DMS53 treated with DMSO at 0.1 percent for 48 hours (cell line): ENCODE measurements around the gene EPAS1.
"Not testable (repeated sequence)": the region's sequence is repeated elsewhere in the genome, so short reads cannot be mapped to it uniquely, and the experiment has no call there.

Source experiments
- DNase-seq: peaks from one replicate; lab custom pipeline; 2025; ENCODE audit not compliant: unreplicated experiment; lab: John Stamatoyannopoulos, UW

The EPAS1 gene

DNA sequence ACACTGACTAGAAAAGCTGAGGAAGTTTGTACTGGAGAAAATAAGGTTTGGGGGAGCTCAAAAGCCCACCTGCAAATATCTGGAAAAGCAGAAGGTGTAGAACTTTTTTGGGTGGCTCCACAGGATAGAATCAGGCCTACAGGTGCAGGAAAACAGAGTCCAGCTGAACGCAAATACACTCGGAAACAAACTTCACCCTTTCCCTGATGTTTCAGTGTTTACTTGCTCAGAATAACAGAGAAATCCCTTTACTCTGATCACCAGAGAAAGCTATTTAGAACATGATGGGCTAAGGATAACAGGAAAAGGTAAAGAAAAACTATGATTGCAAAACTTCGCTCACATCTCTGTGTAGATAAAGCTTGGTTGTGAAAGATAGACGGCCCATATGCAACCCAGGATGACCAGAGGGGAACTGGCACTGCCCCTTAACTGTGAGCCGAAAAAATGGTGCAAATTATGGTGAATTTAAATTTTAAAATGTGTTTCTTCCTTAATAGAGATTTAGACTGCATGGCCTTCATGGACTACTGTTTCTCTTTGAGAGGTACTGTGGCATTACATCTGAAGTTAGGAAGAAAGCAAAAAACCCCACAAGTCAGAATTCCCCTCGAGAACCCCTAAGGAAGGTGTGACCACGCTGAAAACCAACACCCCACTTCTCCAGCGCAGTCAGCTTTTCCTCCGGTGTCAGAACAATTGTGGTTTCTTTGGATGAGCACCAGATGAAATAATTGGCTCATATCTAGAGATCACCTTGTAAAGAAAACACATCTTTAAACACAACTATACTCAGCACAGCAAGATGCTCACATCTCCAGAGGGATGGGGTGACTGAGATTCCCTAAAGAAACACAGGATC, 97.7 kb downstream of the EPAS1 start:
- DNase-seq: no peak

GRCh38 chr2:46395730-46396129, 98.5 kb downstream of the EPAS1 start:
- DNase-seq: not testable (repeated sequence)

DNA sequence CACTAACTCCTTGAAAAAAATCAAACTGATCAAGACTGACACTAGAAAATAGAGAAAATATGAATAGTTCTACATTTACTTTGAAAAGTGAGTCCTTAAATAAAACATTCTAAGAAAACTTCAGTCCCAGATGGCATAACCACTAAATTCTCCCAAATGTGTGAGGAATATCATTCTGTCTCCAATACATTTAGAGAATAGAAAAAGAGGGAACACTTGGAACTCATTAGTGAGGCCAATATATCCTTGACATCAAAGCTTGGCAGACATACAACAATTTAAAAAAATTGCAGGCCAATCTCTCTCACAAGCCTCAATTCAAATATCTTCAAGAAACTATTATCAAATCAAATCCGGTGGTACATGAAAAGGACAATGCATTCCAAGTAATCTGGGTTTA, 102.8 kb downstream of the EPAS1 start:
- DNase-seq: no peak

DNA sequence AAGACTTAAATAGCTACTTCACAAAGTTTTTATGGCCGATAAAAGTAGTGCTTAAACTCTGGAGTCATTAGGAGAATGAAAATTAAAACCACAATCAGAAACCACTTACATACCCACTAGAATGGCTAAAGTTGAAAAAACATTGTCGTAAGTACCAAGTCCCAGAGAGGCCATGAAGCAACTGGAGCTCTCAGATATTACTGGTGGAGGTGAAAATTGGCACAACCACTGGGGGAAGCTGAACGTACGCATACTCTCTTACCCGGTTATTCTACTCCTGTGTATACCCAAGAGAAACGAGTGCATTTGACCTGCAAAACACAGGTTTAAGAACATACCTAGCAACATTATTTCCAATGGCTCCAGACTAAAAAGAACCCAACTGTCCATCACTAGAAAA, 105.7 kb downstream of the EPAS1 start:
- no peak for DNase-seq

- DNase-seq: no peak
These were observed 107.1 kb downstream of the EPAS1 start for GRCh38 chr2:46404181-46404759.

- DNase-seq: no peak
These were observed 110.7 kb downstream of the EPAS1 start for GRCh38 chr2:46407852-46408455.

DNA sequence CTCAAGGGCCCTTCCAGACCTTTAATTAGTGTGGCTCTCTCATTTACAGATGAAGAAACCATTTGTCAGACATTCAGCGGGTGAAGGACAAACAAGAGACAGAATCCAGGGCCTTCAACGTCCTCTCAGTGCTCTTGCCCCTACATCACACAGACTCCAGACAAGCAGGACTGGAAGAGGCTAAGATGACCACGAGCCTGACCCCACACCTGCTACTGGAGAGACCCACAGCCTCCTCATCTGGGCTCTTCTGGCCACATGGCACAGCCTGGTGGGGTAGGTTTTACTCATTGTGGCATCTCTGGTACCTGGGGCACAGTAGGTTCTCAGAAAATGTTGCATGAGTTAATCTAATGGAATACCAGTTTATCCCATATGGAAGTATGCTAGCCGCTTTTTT, 112.5 kb downstream of the EPAS1 start:
- no peak for DNase-seq

- no peak for DNase-seq
These were observed 113.4 kb downstream of the EPAS1 start for GRCh38 chr2:46410273-46411244.

GRCh38 chr2:46411245-46411641, 114.0 kb downstream of the EPAS1 start:
- DNase-seq: no peak

- peak; percentile 26 for DNase-seq
These were observed 114.8 kb downstream of the EPAS1 start for GRCh38 chr2:46411985-46412384.

DNA sequence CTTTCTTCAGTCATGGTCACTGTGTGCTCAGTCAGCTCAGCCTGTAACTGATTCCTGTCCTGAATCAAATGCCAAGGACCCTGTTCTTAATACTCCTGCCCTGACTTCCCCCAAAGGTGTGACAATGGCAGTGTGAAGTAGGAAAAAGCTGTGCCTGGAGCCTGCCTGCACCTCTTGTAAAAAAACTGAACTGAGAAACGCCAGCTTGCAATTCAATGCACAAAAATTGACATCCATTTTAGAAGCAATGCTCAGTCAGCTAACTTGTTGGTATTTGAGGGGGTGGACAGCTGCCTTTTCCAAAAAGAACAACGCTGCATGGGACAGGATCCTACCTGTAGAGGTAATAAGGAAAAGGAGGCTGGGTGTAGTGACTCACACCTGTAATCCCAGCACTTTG, 115.9 kb downstream of the EPAS1 start:
- no peak for DNase-seq

DNA sequence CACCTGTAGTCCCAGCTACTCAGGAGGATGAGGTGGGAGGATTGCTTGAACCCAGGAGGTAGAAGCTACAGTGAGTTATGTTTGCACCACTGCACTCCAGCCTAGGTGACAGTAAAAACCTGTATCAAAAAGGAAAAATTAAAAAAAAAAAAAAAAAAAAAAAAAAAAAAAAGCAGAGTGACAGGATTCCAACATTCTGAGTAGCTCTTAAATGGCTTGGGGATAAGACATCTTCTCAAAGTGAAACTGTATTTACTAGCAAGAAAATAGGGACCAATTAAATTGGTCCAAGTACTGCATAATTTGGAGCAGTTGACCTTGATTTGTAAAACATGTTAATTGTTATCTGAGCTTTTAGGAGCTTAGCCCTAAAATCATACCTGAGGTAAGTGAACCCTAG, 116.4 kb downstream of the EPAS1 start:
- no peak for DNase-seq

DNA sequence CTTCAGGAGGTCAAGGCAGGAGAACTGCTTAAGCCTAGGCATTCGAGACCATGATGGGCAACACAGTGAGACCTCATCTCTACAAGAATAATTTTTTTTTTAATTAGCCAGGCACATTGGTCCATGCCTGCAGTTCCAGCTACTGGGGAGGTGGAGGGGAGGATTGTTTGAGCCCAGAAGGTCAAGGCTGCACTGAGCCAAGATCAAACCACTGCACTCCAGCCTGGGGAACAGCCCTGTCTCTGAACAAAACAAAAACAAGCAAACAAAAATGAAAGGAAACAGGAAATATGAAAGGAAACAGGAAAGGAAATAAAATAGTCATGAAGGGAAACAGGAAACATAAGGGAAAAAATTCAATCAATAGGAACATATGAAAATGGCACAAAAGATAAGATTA, 117.5 kb downstream of the EPAS1 start:
- no peak for DNase-seq

DNA sequence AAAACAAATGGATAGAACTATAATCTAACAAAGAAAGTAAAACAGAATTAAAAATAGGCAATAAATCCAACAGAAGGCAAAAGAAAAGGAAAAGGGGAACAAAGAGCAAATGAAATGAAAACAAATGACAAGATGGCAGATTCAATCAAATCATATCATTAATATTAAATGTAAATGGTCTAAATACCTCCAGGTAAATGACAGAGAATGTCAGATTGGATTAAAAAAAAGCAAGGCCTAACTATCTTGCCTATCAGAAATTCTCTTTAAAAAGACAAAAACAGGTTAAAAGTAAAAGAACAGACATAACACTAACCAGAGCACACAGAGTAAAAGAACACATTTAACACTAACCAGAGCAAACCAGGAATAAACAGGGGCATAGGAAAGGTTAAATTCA, 119.1 kb downstream of the EPAS1 start:
- no peak for DNase-seq

DNA sequence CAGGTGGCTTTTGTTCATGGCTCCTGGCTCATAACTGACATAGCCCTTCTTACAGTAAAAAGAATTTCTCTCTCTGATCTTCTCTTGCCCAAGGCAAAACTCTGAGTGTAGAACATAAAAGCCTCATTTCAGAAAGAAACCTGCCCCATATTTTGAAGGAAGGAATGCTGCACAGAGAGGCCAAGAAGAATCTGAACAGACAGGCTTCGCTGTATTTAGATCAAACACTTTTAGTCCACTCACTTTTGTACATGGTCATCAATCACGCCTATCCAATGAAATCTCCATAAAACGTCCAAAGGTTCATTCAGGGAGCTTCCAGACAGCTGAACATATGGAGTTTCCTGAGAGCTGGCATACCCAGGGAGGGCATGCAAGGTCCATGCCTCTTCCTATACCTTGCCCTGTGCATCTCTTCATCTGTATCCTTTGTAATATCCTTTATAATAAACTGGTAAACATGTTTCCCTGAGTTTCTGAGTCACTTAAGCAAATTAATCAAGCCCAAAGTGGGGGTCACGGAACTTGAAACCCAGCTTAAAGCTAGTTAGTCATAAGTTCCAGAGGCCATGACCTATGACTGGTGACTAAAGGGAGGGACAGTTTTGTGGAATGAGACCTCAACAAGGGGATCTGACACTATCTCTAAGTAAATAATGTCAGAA, 119.7 kb downstream of the EPAS1 start:
- no peak for DNase-seq

GRCh38 chr2:46420945-46421344, 123.7 kb downstream of the EPAS1 start:
- no peak for DNase-seq

GRCh38 chr2:46421361-46421760, 124.2 kb downstream of the EPAS1 start:
- DNase-seq: no peak

GRCh38 chr2:46422717-46423394, 125.6 kb downstream of the EPAS1 start:
- no peak for DNase-seq

DNA sequence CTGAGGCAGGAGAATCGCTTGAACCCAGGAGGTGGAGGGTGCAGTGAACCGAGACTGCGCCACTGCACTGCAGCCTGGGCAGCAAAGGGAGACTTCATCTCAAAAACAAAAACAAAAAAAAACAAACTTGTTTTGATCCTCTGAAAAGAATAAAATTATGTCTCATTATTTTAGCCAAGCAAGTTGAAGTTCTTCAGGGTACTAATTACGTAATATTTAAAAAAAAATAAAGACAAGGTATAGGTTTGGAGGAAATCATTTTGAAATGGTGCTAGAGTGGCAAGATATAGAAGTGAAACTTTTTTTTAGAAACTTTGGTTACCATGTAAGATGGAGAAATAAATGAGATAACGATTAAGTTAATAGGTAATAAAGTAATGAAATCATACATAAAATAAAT, 127.7 kb downstream of the EPAS1 start:
- no peak for DNase-seq

DNA sequence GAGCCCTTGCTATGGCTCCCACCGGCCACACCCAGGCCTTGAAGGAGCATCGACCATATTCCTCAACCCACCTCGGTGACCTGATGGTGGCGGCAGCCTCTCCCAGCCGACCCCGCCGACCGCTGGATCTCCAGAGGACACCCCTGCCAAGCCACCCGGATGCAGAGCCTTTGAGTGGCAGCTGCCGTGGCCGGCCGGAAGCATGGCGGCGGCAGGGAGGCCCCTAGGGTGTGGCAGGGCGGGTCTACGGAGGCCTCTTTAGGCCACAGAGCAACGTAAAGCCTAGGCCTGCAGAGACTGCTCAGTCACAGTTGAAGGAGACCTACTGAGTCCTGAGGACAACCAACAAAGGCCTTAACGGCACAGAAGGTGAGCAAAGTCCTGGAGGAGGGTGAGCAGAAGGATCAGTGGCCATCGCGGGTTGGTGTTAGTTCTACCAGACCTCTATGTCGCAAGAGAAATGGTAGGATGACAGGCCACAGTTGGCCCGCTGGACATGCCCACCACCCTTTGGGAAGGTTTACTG, 131.8 kb downstream of the EPAS1 start:
- no peak for DNase-seq
